Measurements from ENCODE around the gene ZNF19.
A peak's percentile ranks its signal among the peaks of the same experiment; 100 is the strongest.

ZNF19 gene

GRCh38 chr16:71425746-71426068, 63.4 kb downstream of the ZNF19 start:
- no peaks in the 10 kb centered on the region for H3K36me3 ChIP-seq (ENCODE audit: insufficient read depth, low read length)
- no peaks in the 10 kb centered on the region for H3K4me1 ChIP-seq (ENCODE audit: insufficient read depth, low read length)
- peak overlapping the region; percentile 61 for H3K9ac ChIP-seq (ENCODE audit: low read depth, low read length)
- H3K9me3 ChIP-seq (ENCODE audit: control insufficient read depth, insufficient read depth, low read length) = no peaks in the 10 kb centered on the region

DNA sequence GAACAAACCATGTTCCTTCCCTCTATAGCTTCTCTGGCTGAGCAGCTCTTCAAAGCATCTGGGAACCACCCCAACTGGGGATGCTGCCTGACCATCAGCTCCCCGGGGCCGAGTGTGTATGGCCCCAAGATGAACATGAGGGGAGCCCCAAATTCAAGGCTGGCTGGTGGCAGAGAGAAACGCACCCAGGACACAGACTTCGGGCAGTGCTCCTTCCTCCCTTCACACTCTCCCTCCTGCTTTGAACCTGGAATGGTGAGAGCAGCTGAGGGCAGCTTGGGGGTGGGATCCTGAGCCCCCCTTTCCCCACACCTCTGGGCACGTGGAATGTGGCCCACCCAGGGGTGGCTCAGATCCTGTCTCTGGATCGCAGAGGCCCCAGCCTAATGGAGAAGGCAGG, 64.5 kb downstream of the ZNF19 start:
- Histone ChIP-seq H3K36me3 (ENCODE audit: insufficient read depth, low read length) (no peaks in the 10 kb centered on the region), H3K9me3 (ENCODE audit: control insufficient read depth, insufficient read depth, low read length) (no peaks in the 10 kb centered on the region), H3K4me1 (ENCODE audit: insufficient read depth, low read length) (no peaks in the 10 kb centered on the region), H3K9ac (ENCODE audit: low read depth, low read length) (no peak overlapping the region)

- no peaks in the 10 kb centered on the region for H3K36me3 ChIP-seq (ENCODE audit: insufficient read depth, low read length)
Measured at GRCh38 chr16:71423865-71424264, 65.3 kb downstream of the ZNF19 start.

More at GRCh38 chr16:71423865-71424264, 65.3 kb downstream of the ZNF19 start:
- H3K9me3 ChIP-seq (ENCODE audit: control insufficient read depth, insufficient read depth, low read length) = no peaks in the 10 kb centered on the region
- H3K4me1 ChIP-seq (ENCODE audit: insufficient read depth, low read length) = no peaks in the 10 kb centered on the region
- no peak overlapping the region for H3K9ac ChIP-seq (ENCODE audit: low read depth, low read length)

Data from ES-I3 (cell line).